ENCODE measurements around the gene NDUFAF2.

NDUFAF2 gene

DNA sequence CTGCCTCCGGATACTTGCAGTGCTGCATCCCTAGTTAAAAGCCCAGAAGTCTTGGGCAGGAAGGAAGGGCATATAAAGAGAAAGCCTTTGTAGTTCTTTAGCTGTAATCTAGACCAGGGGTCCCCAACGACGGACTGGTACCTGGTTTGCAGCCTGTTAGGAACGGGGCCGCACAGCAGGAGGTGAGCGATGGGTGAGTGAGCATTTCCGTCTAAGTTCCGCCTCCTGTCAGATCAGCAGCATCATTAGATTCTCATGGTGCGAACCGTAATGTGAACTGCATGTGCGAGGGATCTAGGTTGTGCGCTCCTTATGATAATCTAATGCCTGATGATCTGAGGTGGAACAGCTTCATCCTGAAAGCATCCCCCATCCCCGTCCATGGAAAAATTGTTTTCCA is 218.9 kb downstream of the NDUFAF2 start:
- Histone ChIP-seq H3K4me3 (ENCODE audit: low read depth, low read length) (peak overlapping the region; percentile 89), H3K36me3 (ENCODE audit: insufficient read depth, low read length) (peaks cover 14% of the 10 kb centered on the region), H3K27me3 (ENCODE audit: insufficient read depth, low read length) (no peaks in the 10 kb centered on the region), H3K27ac (ENCODE audit: low read depth, low read length) (no peak overlapping the region), H2AFZ (ENCODE audit: low read length, unreplicated experiment) (no peak overlapping the region), H3K79me2 (ENCODE audit: control insufficient read depth, insufficient read depth, low read length, unreplicated experiment) (peaks cover 53% of the 10 kb centered on the region), H3K4me1 (ENCODE audit: control insufficient read depth, insufficient read depth, low read length, unreplicated experiment) (peaks cover 33% of the 10 kb centered on the region)

DNA sequence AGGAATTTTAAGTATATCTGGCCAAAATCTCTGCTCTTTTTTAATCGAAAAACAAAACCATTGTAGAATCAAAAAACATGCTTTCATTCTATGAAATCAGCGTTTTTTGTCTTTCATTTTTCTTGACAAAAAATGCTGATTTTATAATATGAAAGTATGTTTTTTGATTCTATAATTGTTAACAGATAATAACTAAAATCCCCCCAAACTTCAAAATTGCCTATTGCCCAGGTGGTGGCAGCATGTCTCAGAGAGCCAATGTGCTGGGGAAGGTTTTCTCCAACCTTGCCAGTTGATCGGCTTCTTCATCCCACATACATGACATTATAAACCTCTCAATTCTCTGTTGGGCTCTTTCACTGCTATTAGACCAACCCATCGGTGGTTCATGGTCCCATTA is 222.4 kb downstream of the NDUFAF2 start:
- Histone ChIP-seq H3K27me3 (ENCODE audit: insufficient read depth, low read length) (no peaks in the 10 kb centered on the region), H3K4me1 (ENCODE audit: control insufficient read depth, insufficient read depth, low read length, unreplicated experiment) (peaks cover 13% of the 10 kb centered on the region), H3K27ac (ENCODE audit: low read depth, low read length) (no peak overlapping the region), H3K79me2 (ENCODE audit: control insufficient read depth, insufficient read depth, low read length, unreplicated experiment) (peaks cover 22% of the 10 kb centered on the region), H3K36me3 (ENCODE audit: insufficient read depth, low read length) (no peaks in the 10 kb centered on the region), H3K4me3 (ENCODE audit: low read depth, low read length) (no peak overlapping the region), H2AFZ (ENCODE audit: low read length, unreplicated experiment) (no peak overlapping the region)

DNA sequence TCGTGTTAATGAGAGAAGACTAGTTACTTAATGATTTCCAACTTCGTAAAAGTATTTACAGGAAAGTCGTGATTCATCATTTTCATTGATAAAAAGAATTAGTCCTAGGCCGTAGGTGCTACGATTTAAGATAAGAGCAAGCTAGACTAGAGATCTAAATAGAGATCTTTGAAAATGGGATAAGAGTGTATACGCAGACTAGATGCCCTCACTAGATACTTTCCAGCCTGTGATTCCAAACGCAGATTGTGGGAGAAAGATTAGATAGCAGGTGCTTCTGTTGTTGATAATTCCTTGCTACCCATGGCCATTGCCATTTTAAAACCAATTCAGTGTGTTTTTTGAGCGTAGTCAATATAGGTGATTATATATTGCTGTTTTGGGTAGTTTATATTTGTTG is 223.9 kb downstream of the NDUFAF2 start:
- peaks cover 7% of the 10 kb centered on the region for H3K79me2 ChIP-seq (ENCODE audit: control insufficient read depth, insufficient read depth, low read length, unreplicated experiment)
- H2AFZ ChIP-seq (ENCODE audit: low read length, unreplicated experiment), result no peak overlapping the region
- H3K36me3 ChIP-seq (ENCODE audit: insufficient read depth, low read length), result no peaks in the 10 kb centered on the region

DNA sequence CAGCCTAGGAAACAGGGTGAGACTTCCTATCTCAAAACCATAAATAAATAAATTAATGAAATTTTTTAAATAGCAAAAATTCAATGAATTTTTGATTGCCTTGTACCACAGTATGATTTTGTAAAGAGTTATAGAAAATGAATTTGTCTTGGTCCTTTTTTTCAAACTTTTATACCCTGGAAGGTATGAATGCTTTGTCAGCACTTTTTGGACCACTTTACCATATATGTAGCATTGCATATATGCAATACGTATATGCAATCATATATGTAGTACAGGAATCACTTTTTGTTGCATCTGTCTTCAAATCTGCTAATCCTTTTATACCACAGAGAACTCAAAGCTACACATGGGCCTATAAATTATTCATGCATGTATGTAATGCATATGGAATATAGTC is 226.5 kb downstream of the NDUFAF2 start:
- no peak overlapping the region for H2AFZ ChIP-seq (ENCODE audit: low read length, unreplicated experiment)
- H3K27ac ChIP-seq (ENCODE audit: low read depth, low read length), result no peak overlapping the region
- H3K4me1 ChIP-seq (ENCODE audit: control insufficient read depth, insufficient read depth, low read length, unreplicated experiment), result no peaks in the 10 kb centered on the region
- no peaks in the 10 kb centered on the region for H3K36me3 ChIP-seq (ENCODE audit: insufficient read depth, low read length)
- H3K27me3 ChIP-seq (ENCODE audit: insufficient read depth, low read length), result no peaks in the 10 kb centered on the region
- no peaks in the 10 kb centered on the region for H3K79me2 ChIP-seq (ENCODE audit: control insufficient read depth, insufficient read depth, low read length, unreplicated experiment)
- no peak overlapping the region for H3K4me3 ChIP-seq (ENCODE audit: low read depth, low read length)

More for the DNA sequence above, 223.9 kb downstream of the NDUFAF2 start:
- Histone ChIP-seq H3K27me3 (ENCODE audit: insufficient read depth, low read length) (no peaks in the 10 kb centered on the region), H3K27ac (ENCODE audit: low read depth, low read length) (no peak overlapping the region), H3K4me3 (ENCODE audit: low read depth, low read length) (no peak overlapping the region), H3K4me1 (ENCODE audit: control insufficient read depth, insufficient read depth, low read length, unreplicated experiment) (peaks cover 4% of the 10 kb centered on the region)

DNA sequence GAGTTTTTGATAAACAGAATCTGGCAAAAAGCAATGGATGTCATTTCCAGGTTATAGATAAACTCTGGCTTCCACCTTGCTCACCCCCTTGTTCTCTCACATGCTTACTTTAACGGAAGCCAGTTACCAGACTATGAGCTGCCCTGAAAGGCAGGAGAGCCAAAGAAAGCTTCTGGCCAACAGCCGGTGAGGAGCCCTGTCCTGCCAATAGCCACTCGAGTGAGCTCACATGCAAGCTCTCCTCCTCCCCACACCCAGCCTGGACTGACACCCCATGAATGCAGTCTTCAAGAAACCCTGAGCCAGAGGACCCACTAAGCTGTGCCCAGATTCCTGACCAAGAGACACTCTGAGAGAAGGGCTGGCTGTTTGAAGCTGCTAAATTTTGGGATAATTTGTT is 231.6 kb downstream of the NDUFAF2 start:
- Histone ChIP-seq H3K4me3 (ENCODE audit: low read depth, low read length) (no peak overlapping the region), H3K36me3 (ENCODE audit: insufficient read depth, low read length) (no peaks in the 10 kb centered on the region), H3K4me1 (ENCODE audit: control insufficient read depth, insufficient read depth, low read length, unreplicated experiment) (peaks cover 4% of the 10 kb centered on the region), H3K79me2 (ENCODE audit: control insufficient read depth, insufficient read depth, low read length, unreplicated experiment) (no peaks in the 10 kb centered on the region), H3K27me3 (ENCODE audit: insufficient read depth, low read length) (no peaks in the 10 kb centered on the region), H2AFZ (ENCODE audit: low read length, unreplicated experiment) (no peak overlapping the region), H3K27ac (ENCODE audit: low read depth, low read length) (no peak overlapping the region)

DNA sequence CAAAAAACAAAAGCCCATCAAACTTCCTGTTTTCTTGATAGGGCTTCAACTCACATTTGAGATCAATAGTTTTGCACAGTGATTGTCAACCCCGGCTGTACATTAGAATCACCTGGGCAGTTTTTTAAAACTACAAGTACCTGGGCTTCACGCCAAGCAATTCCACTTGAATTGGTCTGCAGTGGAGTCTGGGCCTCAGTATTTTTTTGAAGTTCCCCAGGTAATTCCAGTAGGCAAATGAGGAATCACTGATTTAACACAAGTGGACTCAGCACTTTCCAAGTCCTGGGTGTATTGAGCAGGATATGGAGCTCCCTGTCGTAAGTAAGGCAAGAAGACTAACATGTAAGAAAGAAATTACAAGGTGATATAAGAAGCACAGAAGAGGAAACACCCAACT is 232.1 kb downstream of the NDUFAF2 start:
- Histone ChIP-seq H3K4me1 (ENCODE audit: control insufficient read depth, insufficient read depth, low read length, unreplicated experiment) (peaks cover 8% of the 10 kb centered on the region), H3K27ac (ENCODE audit: low read depth, low read length) (no peak overlapping the region), H3K27me3 (ENCODE audit: insufficient read depth, low read length) (no peaks in the 10 kb centered on the region), H3K4me3 (ENCODE audit: low read depth, low read length) (no peak overlapping the region), H2AFZ (ENCODE audit: low read length, unreplicated experiment) (no peak overlapping the region), H3K36me3 (ENCODE audit: insufficient read depth, low read length) (no peaks in the 10 kb centered on the region), H3K79me2 (ENCODE audit: control insufficient read depth, insufficient read depth, low read length, unreplicated experiment) (no peaks in the 10 kb centered on the region)

DNA sequence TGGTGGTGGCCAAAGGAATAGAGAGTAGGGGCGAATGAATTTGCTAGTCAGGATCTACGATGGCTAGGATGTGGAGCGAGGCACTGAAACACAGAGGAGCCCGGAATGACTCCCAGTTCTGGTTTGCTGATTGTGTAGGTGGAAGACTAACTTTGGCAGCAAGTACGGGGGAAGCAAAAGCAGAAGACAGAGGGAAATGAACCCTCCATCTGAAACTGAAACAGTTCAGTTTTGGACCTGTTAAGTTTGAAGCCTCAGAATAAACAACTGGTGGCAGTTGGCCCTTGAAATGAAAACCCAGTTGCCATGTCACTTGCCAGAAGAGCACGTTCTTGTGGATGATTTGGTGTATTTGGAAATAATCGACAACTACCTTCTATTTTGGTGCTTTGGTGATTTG is 232.7 kb downstream of the NDUFAF2 start:
- Histone ChIP-seq H2AFZ (ENCODE audit: low read length, unreplicated experiment) (no peak overlapping the region), H3K27ac (ENCODE audit: low read depth, low read length) (no peak overlapping the region), H3K4me3 (ENCODE audit: low read depth, low read length) (no peak overlapping the region), H3K36me3 (ENCODE audit: insufficient read depth, low read length) (no peaks in the 10 kb centered on the region), H3K4me1 (ENCODE audit: control insufficient read depth, insufficient read depth, low read length, unreplicated experiment) (peaks cover 13% of the 10 kb centered on the region), H3K79me2 (ENCODE audit: control insufficient read depth, insufficient read depth, low read length, unreplicated experiment) (no peaks in the 10 kb centered on the region), H3K27me3 (ENCODE audit: insufficient read depth, low read length) (no peaks in the 10 kb centered on the region)

GRCh38 chr5:61178702-61179101 is 233.7 kb downstream of the NDUFAF2 start:
- H3K4me1 ChIP-seq (ENCODE audit: control insufficient read depth, insufficient read depth, low read length, unreplicated experiment), result peaks cover 13% of the 10 kb centered on the region
- no peak overlapping the region for H3K27ac ChIP-seq (ENCODE audit: low read depth, low read length)
- no peaks in the 10 kb centered on the region for H3K27me3 ChIP-seq (ENCODE audit: insufficient read depth, low read length)
- H3K4me3 ChIP-seq (ENCODE audit: low read depth, low read length), result no peak overlapping the region
- no peaks in the 10 kb centered on the region for H3K36me3 ChIP-seq (ENCODE audit: insufficient read depth, low read length)
- no peaks in the 10 kb centered on the region for H3K79me2 ChIP-seq (ENCODE audit: control insufficient read depth, insufficient read depth, low read length, unreplicated experiment)
- H2AFZ ChIP-seq (ENCODE audit: low read length, unreplicated experiment), result no peak overlapping the region

GRCh38 chr5:61180886-61181285 is 235.9 kb downstream of the NDUFAF2 start:
- peak overlapping the region; percentile 35 for H3K27ac ChIP-seq (ENCODE audit: low read depth, low read length)
- H3K4me3 ChIP-seq (ENCODE audit: low read depth, low read length), result peak overlapping the region; percentile 78
- H3K4me1 ChIP-seq (ENCODE audit: control insufficient read depth, insufficient read depth, low read length, unreplicated experiment), result peaks cover 21% of the 10 kb centered on the region

GRCh38 chr5:61182449-61182848 is 237.4 kb downstream of the NDUFAF2 start:
- H3K4me3 ChIP-seq (ENCODE audit: low read depth, low read length), result no peak overlapping the region
- no peak overlapping the region for H2AFZ ChIP-seq (ENCODE audit: low read length, unreplicated experiment)
- no peaks in the 10 kb centered on the region for H3K36me3 ChIP-seq (ENCODE audit: insufficient read depth, low read length)
- H3K27me3 ChIP-seq (ENCODE audit: insufficient read depth, low read length), result no peaks in the 10 kb centered on the region
- no peaks in the 10 kb centered on the region for H3K79me2 ChIP-seq (ENCODE audit: control insufficient read depth, insufficient read depth, low read length, unreplicated experiment)
- no peak overlapping the region for H3K27ac ChIP-seq (ENCODE audit: low read depth, low read length)
- H3K4me1 ChIP-seq (ENCODE audit: control insufficient read depth, insufficient read depth, low read length, unreplicated experiment), result peaks cover 21% of the 10 kb centered on the region

More at GRCh38 chr5:61180886-61181285, 235.9 kb downstream of the NDUFAF2 start:
- Histone ChIP-seq H2AFZ (ENCODE audit: low read length, unreplicated experiment) (peak overlapping the region; percentile 85), H3K27me3 (ENCODE audit: insufficient read depth, low read length) (no peaks in the 10 kb centered on the region), H3K79me2 (ENCODE audit: control insufficient read depth, insufficient read depth, low read length, unreplicated experiment) (no peaks in the 10 kb centered on the region), H3K36me3 (ENCODE audit: insufficient read depth, low read length) (no peaks in the 10 kb centered on the region)

DNA sequence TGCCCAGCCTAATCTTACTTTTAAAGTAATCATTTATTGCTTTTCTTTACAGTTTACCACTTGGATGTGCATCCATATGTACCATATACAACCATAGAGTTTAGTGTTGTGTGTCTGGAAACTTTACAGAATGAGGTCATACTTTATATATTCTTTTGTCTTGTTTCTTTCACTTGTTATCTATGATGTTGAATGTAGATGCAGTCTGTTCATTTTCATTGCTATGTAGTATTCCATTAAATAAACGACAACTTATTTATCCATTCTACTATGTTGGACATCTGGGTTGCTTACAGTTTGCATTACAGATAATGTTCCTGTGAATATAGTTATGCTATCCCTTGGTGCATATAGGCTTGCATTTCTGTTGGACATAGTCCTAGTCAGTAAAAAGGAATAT is 238.5 kb downstream of the NDUFAF2 start:
- no peak overlapping the region for H2AFZ ChIP-seq (ENCODE audit: low read length, unreplicated experiment)
- no peaks in the 10 kb centered on the region for H3K79me2 ChIP-seq (ENCODE audit: control insufficient read depth, insufficient read depth, low read length, unreplicated experiment)

More for the DNA sequence above, 238.5 kb downstream of the NDUFAF2 start:
- no peaks in the 10 kb centered on the region for H3K27me3 ChIP-seq (ENCODE audit: insufficient read depth, low read length)
- H3K36me3 ChIP-seq (ENCODE audit: insufficient read depth, low read length), result no peaks in the 10 kb centered on the region
- H3K4me3 ChIP-seq (ENCODE audit: low read depth, low read length), result no peak overlapping the region
- no peak overlapping the region for H3K27ac ChIP-seq (ENCODE audit: low read depth, low read length)
- H3K4me1 ChIP-seq (ENCODE audit: control insufficient read depth, insufficient read depth, low read length, unreplicated experiment), result peaks cover 21% of the 10 kb centered on the region

All from ACC112 (cell line).